ENCODE data around the gene MC2R.
"Not testable (repeated sequence)": the region's sequence is repeated elsewhere in the genome, so short reads cannot be mapped to it uniquely, and the experiment has no call there.

Gene MC2R

GRCh38 chr18:13893418-13893760 is 21.9 kb downstream of the MC2R start:
- no peak for DNase-seq (ENCODE audit: low read depth)

GRCh38 chr18:13892098-13892497 is 23.2 kb downstream of the MC2R start:
- DNase-seq (ENCODE audit: low read depth): no peak

GRCh38 chr18:13890761-13891361 is 24.5 kb downstream of the MC2R start:
- no peak for DNase-seq (ENCODE audit: low read depth)

GRCh38 chr18:13889671-13890070 is 25.7 kb downstream of the MC2R start:
- no peak for DNase-seq (ENCODE audit: low read depth)

- DNase-seq (ENCODE audit: low read depth): no peak
Measured at GRCh38 chr18:13888191-13888716, 27.1 kb downstream of the MC2R start.

GRCh38 chr18:13885009-13885408 is 30.3 kb downstream of the MC2R start:
- no peak for DNase-seq (ENCODE audit: low read depth)

GRCh38 chr18:13879937-13880336 is 35.4 kb downstream of the MC2R start:
- DNase-seq (ENCODE audit: low read depth): no peak

GRCh38 chr18:13879492-13879891 is 35.8 kb downstream of the MC2R start:
- no peak for DNase-seq (ENCODE audit: low read depth)

GRCh38 chr18:13878857-13879256 is 36.5 kb downstream of the MC2R start:
- no peak for DNase-seq (ENCODE audit: low read depth)

- no peak for DNase-seq (ENCODE audit: low read depth)
Measured at GRCh38 chr18:13877157-13877556, 38.2 kb downstream of the MC2R start.

- no peak for DNase-seq (ENCODE audit: low read depth)
Measured at GRCh38 chr18:13874558-13874957, 40.8 kb downstream of the MC2R start.

- DNase-seq (ENCODE audit: low read depth): no peak
Measured at GRCh38 chr18:13872932-13873331, 42.4 kb downstream of the MC2R start.

GRCh38 chr18:13872373-13872772 is 43.0 kb downstream of the MC2R start:
- no peak for DNase-seq (ENCODE audit: low read depth)

GRCh38 chr18:13871701-13872100 is 43.6 kb downstream of the MC2R start:
- no peak for DNase-seq (ENCODE audit: low read depth)

GRCh38 chr18:13868501-13869271 is 46.6 kb downstream of the MC2R start:
- DNase-seq (ENCODE audit: low read depth): no peak

GRCh38 chr18:13862898-13863297 is 52.4 kb downstream of the MC2R start:
- not testable (repeated sequence) for DNase-seq (ENCODE audit: low read depth)

- no peak for DNase-seq (ENCODE audit: low read depth)
Measured at GRCh38 chr18:13849791-13850190, 65.5 kb downstream of the MC2R start.

- no peak for DNase-seq (ENCODE audit: low read depth)
Measured at GRCh38 chr18:13836559-13836958, 78.8 kb downstream of the MC2R start.

- no peak for DNase-seq (ENCODE audit: low read depth)
Measured at GRCh38 chr18:13835202-13835601, 80.1 kb downstream of the MC2R start.

GRCh38 chr18:13834496-13835015 is 80.8 kb downstream of the MC2R start:
- no peak for DNase-seq (ENCODE audit: low read depth)

All from GM04503 (cell line).